DND-41 (cell line): Measurements from ENCODE around the gene GOLGA6A.
"Not testable (repeated sequence)": the region's sequence is repeated elsewhere in the genome, so short reads cannot be mapped to it uniquely, and the experiment has no call there.

Experiments
- ATAC-seq: fragments of 200-7000 bp; cut with Tn5 transposase; 3 replicates; pipeline ENCODE4 v1.9.1; 2021; ENCODE audit warnings: low read depth; ENCODE audit not compliant: insufficient read depth
- DNase-seq: peaks from one replicate; pipeline ENCODE4 v3.0.0-alpha.2; 2020
- H2AFZ ChIP-seq: 2 replicates; pipeline ENCODE4 v1.6.0; 2012; ENCODE audit warnings: low read depth, low read length
- H3K27ac ChIP-seq: 2 replicates; pipeline ENCODE4 v1.5.1; 2012; ENCODE audit warnings: low read length, inconsistent platforms
- H3K27me3 ChIP-seq: fragments of 200-600 bp; sonication (generic); 2 replicates; pipeline ENCODE4 v1.6.0; 2012; ENCODE audit warnings: low read length, mild to moderate bottlenecking, inconsistent platforms; ENCODE audit not compliant: insufficient read depth, poor library complexity
- H3K36me3 ChIP-seq: 2 replicates; pipeline ENCODE4 v1.5.1; 2012; ENCODE audit warnings: low read length, inconsistent platforms; ENCODE audit not compliant: insufficient read depth
- H3K4me1 ChIP-seq: 2 replicates; pipeline ENCODE4 v1.5.1; 2012; ENCODE audit warnings: mild to moderate bottlenecking, low read length; ENCODE audit not compliant: insufficient read depth
- H3K4me2 ChIP-seq: 2 replicates; pipeline ENCODE4 v1.6.0; 2012; ENCODE audit warnings: mild to moderate bottlenecking, moderate library complexity, low read length, inconsistent platforms; ENCODE audit not compliant: insufficient read depth
- H3K4me3 ChIP-seq, 2 experiments: fragments of 200-600 bp in 1 of 2; shearing (Covaris generic) in 1 of 2; 2 replicates each; pipeline ENCODE4 v1.5.1; 2012 to 2016; ENCODE audit warnings: inconsistent platforms in 2 of 2, low read length in 2 of 2, mild to moderate bottlenecking in 2 of 2, low read depth in 1 of 2, moderate library complexity in 1 of 2
- H3K79me2 ChIP-seq: 2 replicates; pipeline ENCODE4 v1.6.0; 2012; ENCODE audit warnings: low read length, inconsistent platforms; ENCODE audit not compliant: insufficient read depth
- H3K9ac ChIP-seq: 2 replicates; pipeline ENCODE4 v1.6.0; 2012; ENCODE audit warnings: low read depth, mild to moderate bottlenecking, inconsistent platforms, low read length, moderate library complexity
- H3K9me3 ChIP-seq: 2 replicates; pipeline ENCODE4 v1.5.1; 2012; ENCODE audit warnings: low read length, moderate library complexity, mild to moderate bottlenecking, inconsistent platforms; ENCODE audit not compliant: insufficient read depth, severe bottlenecking
- H4K20me1 ChIP-seq: 2 replicates; pipeline ENCODE4 v1.6.0; 2012; ENCODE audit warnings: low read length; ENCODE audit not compliant: insufficient read depth
- CTCF ChIP-seq: IDR thresholded peaks from 2 replicates; pipeline ENCODE4 v1.5.1; 2012; ENCODE audit warnings: borderline replicate concordance, low read length, moderate library complexity, mild to moderate bottlenecking; ENCODE audit not compliant: poor library complexity, severe bottlenecking; ENCODE audit errors: extremely low read depth
- EZH2 ChIP-seq: IDR thresholded peaks from 3 replicates; pipeline ENCODE4 v1.6.1; 2012; ENCODE audit warnings: borderline replicate concordance, low read depth, mild to moderate bottlenecking, moderate library complexity, low read length, inconsistent platforms; ENCODE audit not compliant: severe bottlenecking

GOLGA6A gene

DNA sequence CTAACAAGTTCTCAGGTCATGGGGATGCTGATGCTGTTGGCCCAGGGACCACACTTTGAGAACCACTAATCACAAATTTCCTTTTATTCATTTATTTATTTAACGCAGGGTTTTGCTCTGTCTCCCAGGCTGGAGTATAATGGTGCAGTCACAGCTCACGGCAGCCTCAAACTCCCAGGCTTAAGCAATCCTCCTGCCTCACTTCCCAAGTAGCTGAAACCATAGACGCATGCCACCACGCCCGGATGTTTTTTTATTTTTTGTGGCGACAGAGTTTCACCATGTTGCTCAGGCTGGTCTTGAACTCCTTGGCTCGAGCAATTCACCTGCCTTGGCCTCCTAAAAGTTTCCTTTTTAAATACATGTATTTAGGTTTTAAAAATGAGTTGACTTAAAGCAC lies 27.4 kb upstream of the GOLGA6A start:
- no peak overlapping the region for H3K4me2 ChIP-seq
- no peaks in the 10 kb centered on the region for H3K79me2 ChIP-seq
- no peak overlapping the region for H3K9ac ChIP-seq
- no peak for ATAC-seq
- H3K9me3 ChIP-seq: no peaks in the 10 kb centered on the region
- TF ChIP-seq EZH2: no peak
- TF ChIP-seq CTCF: no peak
- no peaks in the 10 kb centered on the region for H3K36me3 ChIP-seq
- no peaks in the 10 kb centered on the region for H3K27me3 ChIP-seq
- no peak overlapping the region for H2AFZ ChIP-seq
- H3K27ac ChIP-seq: no peak overlapping the region
- no peaks in the 10 kb centered on the region for H4K20me1 ChIP-seq
- no peaks in the 10 kb centered on the region for H3K4me1 ChIP-seq
- H3K4me3 ChIP-seq: no peak overlapping the region
- no peak for DNase-seq

GRCh38 chr15:74108611-74109010 lies 26.3 kb upstream of the GOLGA6A start:
- not testable (repeated sequence) for H2AFZ ChIP-seq, H3K9me3 ChIP-seq, H3K4me3 ChIP-seq, H3K27me3 ChIP-seq, H3K79me2 ChIP-seq, H3K9ac ChIP-seq, H4K20me1 ChIP-seq, H3K27ac ChIP-seq, DNase-seq, H3K4me1 ChIP-seq, H3K36me3 ChIP-seq, H3K4me2 ChIP-seq, ATAC-seq
- peak; percentile 23 for TF ChIP-seq CTCF

DNA sequence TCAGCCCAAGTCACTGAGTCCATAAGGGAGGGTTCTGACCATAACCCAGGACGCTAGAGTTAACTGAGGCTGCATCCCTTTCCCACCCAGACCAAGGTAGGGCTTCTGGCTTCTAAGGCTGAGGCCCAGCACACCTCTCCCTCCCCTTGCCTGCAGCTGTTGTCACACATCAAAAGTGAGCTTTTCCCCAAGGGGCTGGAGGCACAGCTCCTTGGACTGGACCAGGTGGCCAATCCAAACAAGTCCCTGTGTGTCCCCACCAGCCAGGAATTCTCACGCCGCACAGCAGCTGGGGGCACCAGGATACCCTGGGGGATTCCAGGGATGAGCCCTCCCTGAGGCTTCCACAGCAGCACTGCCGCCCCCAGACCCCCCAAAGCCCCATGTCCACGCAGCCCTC lies 25.8 kb upstream of the GOLGA6A start:
- no peaks in the 10 kb centered on the region for H4K20me1 ChIP-seq
- H3K27ac ChIP-seq: no peak overlapping the region
- H3K9me3 ChIP-seq: no peaks in the 10 kb centered on the region
- TF ChIP-seq EZH2: no peak
- no peaks in the 10 kb centered on the region for H3K36me3 ChIP-seq
- no peaks in the 10 kb centered on the region for H3K27me3 ChIP-seq
- H3K9ac ChIP-seq: no peak overlapping the region
- no peaks in the 10 kb centered on the region for H3K4me1 ChIP-seq
- H3K4me3 ChIP-seq: no peak overlapping the region
- H2AFZ ChIP-seq: no peak overlapping the region
- no peak for DNase-seq
- ATAC-seq: no peak
- H3K4me2 ChIP-seq: no peak overlapping the region
- no peaks in the 10 kb centered on the region for H3K79me2 ChIP-seq

GRCh38 chr15:74099963-74100733 lies 17.8 kb upstream of the GOLGA6A start:
- H3K9me3 ChIP-seq, H3K36me3 ChIP-seq, H3K27ac ChIP-seq, H3K79me2 ChIP-seq, H4K20me1 ChIP-seq, H3K27me3 ChIP-seq, H3K4me3 ChIP-seq, H3K9ac ChIP-seq, H3K4me2 ChIP-seq, H2AFZ ChIP-seq, H3K4me1 ChIP-seq, ATAC-seq, DNase-seq: not testable (repeated sequence)

DNA sequence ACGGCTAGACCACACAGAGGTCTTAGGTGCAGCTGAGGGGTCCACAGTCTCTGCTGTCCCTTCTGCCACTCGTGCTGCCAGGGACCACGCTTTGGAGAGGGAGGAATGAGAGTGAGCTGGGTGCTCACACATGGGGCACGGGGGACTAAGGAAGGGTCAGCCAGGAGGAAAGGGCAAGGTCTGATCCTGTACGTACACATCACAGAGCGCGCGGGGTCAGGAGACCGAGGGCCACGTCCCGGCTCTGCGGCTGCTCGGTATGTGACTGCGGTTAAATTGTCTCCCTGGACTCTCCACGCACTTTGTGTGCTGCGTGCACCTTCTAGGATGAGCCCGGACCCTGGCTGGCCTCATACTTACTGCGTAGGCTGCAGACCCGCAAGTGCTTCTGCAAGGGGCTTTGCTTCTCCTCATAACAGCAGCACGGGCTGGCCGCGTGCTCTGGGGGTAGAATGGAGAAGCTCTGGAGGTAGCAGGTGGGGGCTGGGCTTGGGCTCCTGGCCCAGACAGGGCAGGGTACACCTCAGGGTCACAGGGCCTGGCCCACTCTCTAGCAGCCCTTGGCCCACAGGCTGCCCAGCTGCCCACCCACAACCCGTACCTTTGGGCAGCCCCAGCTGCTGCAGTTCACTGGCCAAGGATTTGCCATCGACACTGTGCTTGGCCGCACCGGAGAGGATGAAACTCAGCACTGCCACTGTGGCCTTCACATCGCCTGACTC lies 14.6 kb upstream of the GOLGA6A start:
- not testable (repeated sequence) for H4K20me1 ChIP-seq, H3K27me3 ChIP-seq, H3K27ac ChIP-seq, DNase-seq, H3K9me3 ChIP-seq, H3K4me1 ChIP-seq, H3K9ac ChIP-seq, H3K4me3 ChIP-seq, H3K36me3 ChIP-seq, H3K4me2 ChIP-seq, H3K79me2 ChIP-seq, ATAC-seq, H2AFZ ChIP-seq

- not testable (repeated sequence) for H3K4me1 ChIP-seq
Measured at GRCh38 chr15:74095610-74096009, 13.3 kb upstream of the GOLGA6A start.

More at GRCh38 chr15:74095610-74096009, 13.3 kb upstream of the GOLGA6A start:
- not testable (repeated sequence) for H3K27ac ChIP-seq, DNase-seq, H3K9ac ChIP-seq, H3K27me3 ChIP-seq, H2AFZ ChIP-seq, ATAC-seq, H3K9me3 ChIP-seq, H3K79me2 ChIP-seq, H3K4me2 ChIP-seq, H3K4me3 ChIP-seq, H3K36me3 ChIP-seq, H4K20me1 ChIP-seq
